Measurements from ENCODE around the gene PPME1. TPM values are rescaled to one million over a fixed set of nuclear protein-coding genes. Genes with fewer than 3 reads are reported as not detected.

The PPME1 gene
- total and polyA plus RNA-seq, 9 of the 15 experiments (the other 6 are each of a cell fraction or from before 2014, with no cell fraction given) = 9.8 to 81.7 (median 37.6) TPM

DNA sequence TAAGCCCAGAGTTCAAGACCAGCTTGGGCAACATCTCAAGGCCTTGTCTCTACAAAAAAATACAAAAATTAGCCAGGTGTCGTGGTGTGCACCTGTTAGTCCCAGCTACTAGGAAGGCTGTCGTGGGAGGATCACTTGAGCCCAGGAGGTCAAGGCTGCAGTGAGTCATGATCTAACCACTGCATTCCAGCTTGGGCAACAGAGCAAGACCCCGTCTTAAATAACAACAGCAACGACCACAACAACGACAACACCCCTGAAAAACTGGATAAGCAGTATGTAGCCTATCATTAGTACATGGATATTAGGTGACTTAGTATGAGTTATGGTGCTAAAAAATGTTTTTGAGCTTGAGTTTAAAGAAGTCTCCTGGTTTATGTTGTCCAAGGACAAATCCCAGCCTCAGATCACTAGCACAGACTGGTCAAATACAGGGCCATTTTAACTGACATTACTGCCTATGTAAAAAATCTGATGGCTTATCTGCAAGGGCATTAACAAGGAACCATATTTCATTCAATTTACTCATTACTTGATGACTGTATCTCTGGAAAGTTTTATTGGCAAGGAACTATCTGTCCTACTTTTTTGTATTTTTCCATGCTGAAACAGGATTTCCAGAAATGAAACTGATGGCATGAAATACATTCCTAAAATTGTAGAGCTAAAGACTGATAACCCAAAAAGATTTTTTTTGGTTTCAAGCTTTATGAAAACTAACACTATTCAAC, 23.7 kb upstream of the PPME1 start:
- no peaks in the 10 kb centered on the region for H3K4me1 ChIP-seq (replicated peaks in 1 of 2; ENCODE audit: control insufficient read depth in 2 of 2, insufficient read depth in 2 of 2, low read length in 2 of 2)
- 63% methylated on average over 5 of the region's 5 CpGs for WGBS (ENCODE audit: insufficient coverage, low coverage, missing lambda C conversion rate)
- no peak overlapping the region for H3K4me2 ChIP-seq (ENCODE audit: insufficient read depth, low read length)
- no peak overlapping the region for H3K9ac ChIP-seq (ENCODE audit: insufficient read depth in 1 of 2, low read depth in 2 of 2, low read length in 2 of 2)
- BruUV-seq (replicated peaks) = no TSS peak
- 0 out of 3 replicates have a peak, but pooled peaks cover 5% of the 10 kb centered on the region for H3K79me2 ChIP-seq (ENCODE audit: control insufficient read depth, insufficient read depth, low read length)
- no peaks in the 10 kb centered on the region for H4K20me1 ChIP-seq (replicated peaks; ENCODE audit: control insufficient read depth, insufficient read depth, low read length)
- H3K9me1 ChIP-seq (ENCODE audit: control insufficient read depth, insufficient read depth, low read length) = no peaks in the 10 kb centered on the region
- CTCF ChIA-PET (ENCODE audit: low intra/inter-chr PET ratio) = no interaction called here
- in situ Hi-C loops (cut with MboI) (no loop called here), intact Hi-C loops (cut with micrococcal nuclease) (no loop called here)
- no peak overlapping the region for H3K4me3 ChIP-seq
- POLR2A ChIA-PET = interaction anchor here (0.6 kb wide), 1 partner anchor 598 kb away, joined by 3 read pairs; no protein-coding TSS in a partner anchor
- H3K27me3 ChIP-seq (ENCODE audit: control insufficient read depth in 2 of 2, insufficient read depth in 2 of 2, low read length in 2 of 2) = no peaks in the 10 kb centered on the region
- no peaks in the 10 kb centered on the region for H3K9me3 ChIP-seq (replicated peaks; ENCODE audit: control insufficient read depth, insufficient read depth, low read depth, low read length)
- no peak for FAIRE-seq
- 0 out of 2 replicates have a peak, but pooled peaks have one; percentile 2 for TF ChIP-seq CBFA2T2 (conservative IDR thresholded peaks at IDR 0.05)
- TF ChIP-seq FOXA3 (CRISPR knock-in tag; conservative IDR thresholded peaks at IDR 0.05 in 1 of 2, IDR thresholded peaks at IDR 0.05 in 1 of 2) = no peak
- TF ChIP-seq ZNF121 (CRISPR knock-in tag; conservative IDR thresholded peaks at IDR 0.05) = peak; percentile 57
- peak in 1 of 2 experiments; percentile 22; a peak in 1 of 4 replicates for TF ChIP-seq TEAD1 (CRISPR knock-in tag; IDR thresholded peaks at IDR 0.05)
- H3K27ac ChIP-seq (ENCODE audit: extremely low read depth, low read depth, low read length) = no peak overlapping the region
- 0 out of 3 replicates have a peak, but pooled peaks cover 5% of the 10 kb centered on the region for H3K36me3 ChIP-seq (ENCODE audit: control insufficient read depth, insufficient read depth, low read length)
- H2AFZ ChIP-seq (ENCODE audit: low read depth, low read length) = no peak overlapping the region
- ATAC-seq = no peak
- DNase-seq (ENCODE audit: extremely low read depth in 1 of 4, low spot score in 3 of 4) = no peak

DNA sequence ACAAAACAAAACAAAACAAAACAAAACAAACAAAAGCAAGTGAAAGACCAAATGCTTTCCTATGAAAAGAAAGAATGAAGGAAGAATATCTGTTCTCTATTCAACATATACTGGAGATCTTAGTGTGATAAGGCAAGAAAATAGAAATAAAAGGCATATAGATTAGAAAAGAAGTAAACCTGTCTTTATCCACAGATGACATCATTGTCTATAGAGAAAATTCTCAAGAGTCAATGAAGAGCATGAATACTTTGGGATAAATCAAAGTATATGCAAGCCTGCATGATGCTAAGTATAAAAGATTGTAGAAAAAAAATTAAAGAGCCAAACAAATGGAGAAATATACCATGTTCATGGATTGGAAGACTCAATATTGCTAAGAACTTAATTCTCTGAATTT, 17.9 kb upstream of the PPME1 start:
- no peak for FAIRE-seq
- intact Hi-C loops (cut with micrococcal nuclease) = no loop called here
- TF ChIP-seq TARDBP (IDR thresholded peaks at IDR 0.05) (no peak), RBFOX2 (IDR thresholded peaks at IDR 0.05; ENCODE audit: low read depth, low read length) (no peak), HCFC1 (IDR thresholded peaks at IDR 0.05; ENCODE audit: low read depth, low read length) (no peak), CXXC5 (CRISPR knock-in tag; IDR thresholded peaks at IDR 0.05) (no peak), KDM2B (CRISPR knock-in tag; IDR thresholded peaks at IDR 0.05) (no peak)
- TF ChIP-seq, protein P1, sequence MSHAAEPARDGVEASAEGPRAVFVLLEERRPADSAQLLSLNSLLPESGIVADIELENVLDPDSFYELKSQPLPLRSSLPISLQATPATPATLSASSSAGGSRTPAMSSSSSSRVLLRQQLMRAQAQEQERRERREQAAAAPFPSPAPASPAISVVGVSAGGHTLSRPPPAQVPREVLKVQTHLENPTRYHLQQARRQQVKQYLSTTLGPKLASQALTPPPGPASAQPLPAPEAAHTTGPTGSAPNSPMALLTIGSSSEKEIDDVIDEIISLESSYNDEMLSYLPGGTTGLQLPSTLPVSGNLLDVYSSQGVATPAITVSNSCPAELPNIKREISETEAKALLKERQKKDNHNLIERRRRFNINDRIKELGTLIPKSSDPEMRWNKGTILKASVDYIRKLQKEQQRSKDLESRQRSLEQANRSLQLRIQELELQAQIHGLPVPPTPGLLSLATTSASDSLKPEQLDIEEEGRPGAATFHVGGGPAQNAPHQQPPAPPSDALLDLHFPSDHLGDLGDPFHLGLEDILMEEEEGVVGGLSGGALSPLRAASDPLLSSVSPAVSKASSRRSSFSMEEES (CRISPR knock-in tag; IDR thresholded peaks at IDR 0.05) = no peak
- TF ChIP-seq, protein P2, sequence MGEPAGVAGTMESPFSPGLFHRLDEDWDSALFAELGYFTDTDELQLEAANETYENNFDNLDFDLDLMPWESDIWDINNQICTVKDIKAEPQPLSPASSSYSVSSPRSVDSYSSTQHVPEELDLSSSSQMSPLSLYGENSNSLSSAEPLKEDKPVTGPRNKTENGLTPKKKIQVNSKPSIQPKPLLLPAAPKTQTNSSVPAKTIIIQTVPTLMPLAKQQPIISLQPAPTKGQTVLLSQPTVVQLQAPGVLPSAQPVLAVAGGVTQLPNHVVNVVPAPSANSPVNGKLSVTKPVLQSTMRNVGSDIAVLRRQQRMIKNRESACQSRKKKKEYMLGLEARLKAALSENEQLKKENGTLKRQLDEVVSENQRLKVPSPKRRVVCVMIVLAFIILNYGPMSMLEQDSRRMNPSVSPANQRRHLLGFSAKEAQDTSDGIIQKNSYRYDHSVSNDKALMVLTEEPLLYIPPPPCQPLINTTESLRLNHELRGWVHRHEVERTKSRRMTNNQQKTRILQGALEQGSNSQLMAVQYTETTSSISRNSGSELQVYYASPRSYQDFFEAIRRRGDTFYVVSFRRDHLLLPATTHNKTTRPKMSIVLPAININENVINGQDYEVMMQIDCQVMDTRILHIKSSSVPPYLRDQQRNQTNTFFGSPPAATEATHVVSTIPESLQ (CRISPR knock-in tag; IDR thresholded peaks at IDR 0.05) = no peak

More for the DNA sequence above, 17.9 kb upstream of the PPME1 start:
- no peaks in the 10 kb centered on the region for H3K9me3 ChIP-seq (replicated peaks; ENCODE audit: control insufficient read depth, insufficient read depth, low read depth, low read length)
- no peak overlapping the region for H3K27ac ChIP-seq (ENCODE audit: extremely low read depth, low read depth, low read length)
- in situ Hi-C loops (cut with MboI) = no loop called here
- H3K36me3 ChIP-seq (ENCODE audit: control insufficient read depth, insufficient read depth, low read length) = peaks cover 3% of the 10 kb centered on the region; the same call in 1 of the 3 replicates
- no peak overlapping the region for H3K4me3 ChIP-seq
- no peak for DNase-seq (ENCODE audit: extremely low read depth in 1 of 4, low spot score in 3 of 4)
- H3K27me3 ChIP-seq (ENCODE audit: control insufficient read depth in 2 of 2, insufficient read depth in 2 of 2, low read length in 2 of 2) = no peaks in the 10 kb centered on the region
- H3K4me1 ChIP-seq (replicated peaks in 1 of 2; ENCODE audit: control insufficient read depth in 2 of 2, insufficient read depth in 2 of 2, low read length in 2 of 2) = no peaks in the 10 kb centered on the region
- H3K4me2 ChIP-seq (ENCODE audit: insufficient read depth, low read length) = no peak overlapping the region
- H4K20me1 ChIP-seq (replicated peaks; ENCODE audit: control insufficient read depth, insufficient read depth, low read length) = no peaks in the 10 kb centered on the region
- H3K79me2 ChIP-seq (ENCODE audit: control insufficient read depth, insufficient read depth, low read length) = 0 out of 3 replicates have a peak, but pooled peaks cover 5% of the 10 kb centered on the region
- POLR2A ChIA-PET = interaction anchor here (1.5 kb wide), 1 partner anchor 17 kb away, joined by 3 read pairs; no protein-coding TSS in a partner anchor
- CTCF ChIA-PET (ENCODE audit: low intra/inter-chr PET ratio) = no interaction called here
- BruUV-seq (replicated peaks) = no TSS peak
- no peak for ATAC-seq
- H2AFZ ChIP-seq (ENCODE audit: low read depth, low read length) = no peak overlapping the region
- H3K9ac ChIP-seq (ENCODE audit: insufficient read depth in 1 of 2, low read depth in 2 of 2, low read length in 2 of 2) = no peak overlapping the region
- no peaks in the 10 kb centered on the region for H3K9me1 ChIP-seq (ENCODE audit: control insufficient read depth, insufficient read depth, low read length)
